HG03460 (cell line): ENCODE results near the gene ZMYND10.

Experiments used
- ATAC-seq: cut with Tn5 transposase; IDR thresholded peaks from one replicate; pipeline ENCODE4 v1.9.1; 2021; ENCODE audit not compliant: unreplicated experiment

The ZMYND10 gene

DNA sequence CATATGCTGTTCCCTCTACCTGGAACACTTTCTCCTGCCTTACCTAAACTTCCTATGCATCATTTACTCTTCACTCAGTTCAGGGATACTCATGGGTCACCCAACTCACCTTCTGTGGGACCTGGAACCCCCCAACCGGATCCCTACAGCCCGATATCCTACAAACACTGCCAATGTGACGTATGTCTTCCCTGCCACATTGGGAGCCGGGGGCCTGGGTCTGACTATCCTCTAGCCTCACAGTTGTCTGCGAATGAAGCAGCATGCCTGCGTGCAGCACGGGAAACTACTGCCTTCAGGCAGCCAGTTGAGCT lies 4.6 kb upstream of the ZMYND10 start:
- no peak for ATAC-seq

DNA sequence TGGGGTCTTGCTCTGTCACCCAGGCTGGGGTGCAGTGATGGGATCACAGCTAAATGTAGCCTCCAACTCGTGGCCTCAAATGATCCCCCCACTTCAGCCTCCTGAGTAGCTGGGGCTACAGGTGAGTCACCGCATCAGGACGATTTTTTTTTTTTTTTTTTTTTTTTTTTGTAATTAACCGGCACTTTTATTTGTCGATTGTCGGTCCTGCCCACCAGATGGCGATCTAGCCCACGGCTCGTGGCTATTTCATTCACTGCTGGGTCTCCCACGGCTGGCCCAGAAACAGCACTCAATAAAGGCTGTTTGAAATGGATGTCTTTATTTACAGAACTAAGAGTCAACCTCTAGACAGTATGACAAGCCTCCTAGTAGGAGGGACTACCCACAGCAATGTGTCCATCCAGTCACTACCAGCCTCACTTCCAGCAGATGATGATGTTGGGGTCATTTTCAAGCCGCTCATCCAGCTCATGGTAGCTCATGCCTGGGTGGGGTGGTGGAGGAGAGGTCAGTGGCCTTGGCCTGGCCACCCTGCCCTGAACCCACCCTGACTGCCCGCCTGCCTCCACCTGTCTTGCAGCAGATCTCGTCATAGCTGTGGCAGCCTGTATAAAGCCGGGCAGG lies 1.8 kb upstream of the ZMYND10 start:
- ATAC-seq: no peak

DNA sequence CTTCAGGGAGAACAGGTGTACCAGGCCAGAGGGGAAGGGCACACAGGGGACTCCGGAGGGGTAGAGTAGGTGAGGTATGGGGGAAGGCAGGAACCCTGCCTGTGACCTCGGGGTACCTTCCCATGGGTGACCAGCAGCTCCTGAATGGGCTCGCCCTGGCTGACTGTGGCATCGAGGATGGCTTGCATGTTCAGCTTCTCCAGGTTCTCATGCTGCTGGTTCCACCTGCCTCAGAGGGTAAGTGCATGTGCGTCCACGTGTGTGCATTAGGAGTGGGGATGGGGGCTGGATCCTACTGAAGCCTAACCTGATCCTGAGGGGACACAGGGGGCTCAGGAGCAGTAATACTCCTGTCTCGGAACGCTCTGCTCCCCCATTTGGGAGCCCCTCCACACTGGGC lies 524 bp downstream of the ZMYND10 start:
- no peak for ATAC-seq

DNA sequence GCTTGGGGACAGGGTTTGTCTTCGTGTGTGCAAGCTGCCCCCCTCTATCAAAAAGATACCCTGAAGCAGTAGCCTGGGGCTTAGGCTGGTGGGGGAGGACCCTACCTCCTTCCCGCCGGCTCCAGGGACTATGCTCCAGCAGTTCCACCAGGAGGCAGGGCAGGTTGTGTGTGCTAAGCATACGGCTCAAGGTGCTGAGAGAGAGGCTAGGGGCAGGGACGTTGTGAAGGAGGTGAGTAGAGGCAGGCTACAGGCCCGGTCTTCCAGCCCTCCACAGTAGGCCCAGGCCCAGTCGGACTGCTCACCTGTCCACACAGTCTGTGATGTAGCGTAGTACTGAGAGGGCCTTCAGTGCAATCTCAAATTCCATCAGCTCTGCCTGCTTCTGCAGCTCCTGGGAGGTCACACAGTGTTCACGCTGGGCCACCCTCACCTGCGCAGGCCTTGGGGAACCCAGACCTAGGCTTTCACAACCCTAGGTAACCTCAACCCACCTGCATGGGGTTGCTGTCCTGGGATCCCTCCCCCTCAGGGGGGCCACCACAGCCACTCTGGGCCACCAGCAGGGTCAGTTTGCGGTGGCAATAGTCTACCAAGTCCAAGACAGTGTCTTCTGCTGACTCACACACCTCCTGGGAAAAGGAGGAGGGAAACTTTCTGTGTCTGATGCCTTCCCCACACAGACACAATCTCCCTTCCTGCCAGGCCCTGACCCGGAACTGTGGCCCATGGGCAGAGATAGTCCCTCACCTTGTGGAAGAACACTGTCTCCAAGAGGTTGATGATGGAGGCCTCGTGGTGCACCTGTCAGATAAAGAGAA lies 2.5 kb downstream of the ZMYND10 start:
- ATAC-seq: no peak

DNA sequence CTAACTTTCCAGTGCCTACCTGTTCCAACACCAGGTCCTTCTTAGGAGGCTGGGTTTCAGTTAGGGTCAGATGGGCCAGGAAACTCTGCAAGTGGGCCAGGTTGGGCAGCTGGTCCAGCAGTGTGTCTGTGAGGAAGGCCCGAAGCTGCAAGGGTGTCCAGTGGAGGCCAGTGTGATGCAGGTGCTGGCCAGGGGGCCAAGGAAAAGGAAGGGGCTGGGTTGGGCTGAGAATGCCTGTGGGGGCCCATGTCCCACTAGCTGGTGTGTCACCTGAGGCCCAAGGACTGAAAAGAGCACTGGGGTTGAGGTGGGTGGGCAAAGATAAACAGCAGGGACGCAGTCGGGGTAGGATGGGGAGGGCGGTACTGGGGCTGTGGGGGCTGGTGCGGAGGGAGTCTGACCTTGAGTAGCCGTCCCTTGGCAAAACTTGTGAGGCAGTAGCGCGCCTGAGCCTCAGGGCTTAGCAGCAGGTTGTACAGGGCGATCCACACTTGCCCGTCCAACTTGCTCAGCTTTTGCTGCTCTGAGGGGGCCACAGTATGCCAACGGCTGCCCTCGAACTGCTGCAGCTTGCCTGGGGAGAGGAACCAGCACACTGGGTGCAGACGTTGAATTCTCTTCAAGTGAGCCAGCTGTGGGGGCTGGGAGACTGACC lies 3.4 kb downstream of the ZMYND10 start:
- no peak for ATAC-seq

DNA sequence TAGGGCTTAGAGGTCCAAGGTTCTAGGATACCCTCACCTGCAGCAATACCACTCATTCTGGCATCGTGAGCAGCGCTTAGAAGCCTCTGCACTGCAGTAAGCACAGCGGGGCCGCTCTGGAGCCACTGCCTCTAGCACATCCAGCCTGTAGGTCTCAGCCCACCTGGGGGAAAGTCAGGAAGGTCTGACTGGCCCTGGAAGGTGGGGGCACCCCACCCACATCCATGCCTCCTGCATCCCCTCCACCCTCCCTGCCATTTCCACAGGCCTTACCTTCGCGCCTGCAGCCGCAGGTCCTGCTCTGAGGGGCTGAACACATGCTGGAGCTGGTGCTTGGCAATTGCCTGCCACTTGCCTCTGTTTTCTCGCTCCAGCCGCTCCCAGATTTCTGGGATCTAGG lies 4.0 kb downstream of the ZMYND10 start:
- ATAC-seq: no peak

DNA sequence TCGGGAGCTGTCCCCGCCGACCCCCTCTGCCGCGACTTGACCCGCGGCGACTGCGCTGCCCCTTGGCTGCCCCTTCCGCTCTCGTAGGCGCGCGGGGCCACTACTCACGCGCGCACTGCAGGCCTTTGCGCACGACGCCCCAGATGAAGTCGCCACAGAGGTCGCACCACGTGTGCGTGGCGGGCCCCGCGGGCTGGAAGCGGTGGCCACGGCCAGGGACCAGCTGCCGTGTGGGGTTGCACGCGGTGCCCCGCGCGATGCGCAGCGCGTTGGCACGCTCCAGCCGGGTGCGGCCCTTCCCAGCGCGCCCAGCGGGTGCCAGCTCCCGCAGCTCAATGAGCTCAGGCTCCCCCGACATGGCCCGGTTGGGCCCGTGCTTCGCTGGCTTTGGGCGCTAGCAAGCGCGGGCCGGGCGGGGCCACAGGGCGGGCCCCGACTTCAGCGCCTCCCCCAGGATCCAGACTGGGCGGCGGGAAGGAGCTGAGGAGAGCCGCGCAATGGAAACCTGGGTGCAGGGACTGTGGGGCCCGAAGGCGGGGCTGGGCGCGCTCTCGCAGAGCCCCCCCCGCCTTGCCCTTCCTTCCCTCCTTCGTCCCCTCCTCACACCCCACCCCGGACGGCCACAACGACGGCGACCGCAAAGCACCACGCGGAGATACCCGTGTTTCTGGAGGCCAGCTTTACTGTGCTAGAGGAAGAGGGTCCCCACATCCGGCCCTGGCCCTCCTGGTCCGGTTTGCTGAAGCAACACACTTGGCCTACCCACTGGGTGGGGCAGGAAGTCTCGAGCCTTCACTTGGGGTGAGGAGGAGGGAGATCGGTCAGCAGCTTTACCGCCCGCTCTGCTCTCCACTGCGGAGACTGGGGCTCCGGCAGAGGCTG lies 4.8 kb downstream of the ZMYND10 start, which contains the start of gene RASSF1:
TSS of gene RASSF1 (minus strand) at position 389 of the 882 bp plus-strand sequence. CDS start at position 358, 31 bp downstream.
- no peak for ATAC-seq

DNA sequence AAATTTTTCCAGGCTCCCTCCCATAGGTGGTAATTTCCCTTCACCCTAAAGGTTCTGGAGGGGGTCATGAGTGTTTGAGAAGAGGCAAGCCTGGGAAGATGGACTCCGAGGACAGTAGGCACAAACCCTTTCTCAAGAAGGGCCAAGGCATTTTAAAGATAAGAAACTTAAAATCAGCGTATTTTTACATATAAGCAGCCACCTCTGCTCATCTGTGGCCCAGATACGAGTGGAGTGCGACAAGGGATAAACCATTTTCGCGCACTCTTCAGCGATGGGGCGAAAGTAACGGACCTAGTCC lies 5.4 kb downstream of the ZMYND10 start:
- ATAC-seq: no peak

DNA sequence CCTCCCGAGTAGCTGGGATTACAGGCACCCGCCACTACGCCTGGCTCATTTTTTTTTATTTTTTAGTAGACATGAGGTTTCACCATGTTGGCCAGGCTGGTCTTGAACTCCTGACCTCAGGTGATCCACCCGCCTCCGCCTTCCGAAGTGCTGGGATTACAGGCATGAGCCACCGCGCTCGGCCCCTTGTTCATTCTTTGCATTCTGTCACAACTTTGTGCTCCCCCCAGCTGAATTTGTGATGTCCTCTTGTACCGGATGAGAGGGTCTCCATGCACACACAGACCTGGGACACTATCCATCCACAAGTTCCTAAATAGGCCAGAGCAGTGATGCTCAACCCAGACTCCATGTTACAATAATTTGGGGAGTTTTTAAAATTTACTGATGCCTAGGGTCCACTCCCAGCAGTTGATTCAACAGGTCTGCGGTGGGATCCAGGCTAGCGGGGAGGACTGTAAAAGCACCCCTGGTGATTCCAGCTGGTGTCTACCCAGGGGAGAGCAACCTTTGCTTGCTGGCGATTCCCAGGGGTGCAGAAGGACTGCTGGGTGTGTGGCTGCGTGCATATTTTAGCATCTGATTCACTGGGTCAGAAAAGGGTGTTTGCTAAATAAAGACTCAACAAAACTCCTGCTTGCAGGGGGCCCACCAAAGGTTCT lies 5.9 kb downstream of the ZMYND10 start:
- ATAC-seq: no peak

DNA sequence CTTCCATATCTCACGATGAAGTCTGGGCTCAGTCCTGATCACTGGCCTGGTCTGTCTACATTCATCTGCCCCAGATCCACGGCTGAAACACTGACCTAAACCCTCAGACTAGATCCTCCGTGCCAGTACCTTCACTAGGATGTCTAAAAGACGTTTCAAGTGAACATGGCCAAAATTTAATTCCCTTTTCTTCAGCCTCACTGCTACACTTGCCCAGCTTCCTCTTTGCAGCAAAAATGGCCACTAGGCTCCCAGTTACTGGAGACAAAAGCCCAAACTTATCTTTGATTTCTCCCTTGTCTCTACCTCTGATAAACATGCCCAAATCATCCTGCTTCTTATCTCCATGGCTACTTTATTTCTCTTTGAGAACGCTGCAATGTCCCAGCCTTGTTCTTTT lies 6.6 kb downstream of the ZMYND10 start:
- no peak for ATAC-seq

DNA sequence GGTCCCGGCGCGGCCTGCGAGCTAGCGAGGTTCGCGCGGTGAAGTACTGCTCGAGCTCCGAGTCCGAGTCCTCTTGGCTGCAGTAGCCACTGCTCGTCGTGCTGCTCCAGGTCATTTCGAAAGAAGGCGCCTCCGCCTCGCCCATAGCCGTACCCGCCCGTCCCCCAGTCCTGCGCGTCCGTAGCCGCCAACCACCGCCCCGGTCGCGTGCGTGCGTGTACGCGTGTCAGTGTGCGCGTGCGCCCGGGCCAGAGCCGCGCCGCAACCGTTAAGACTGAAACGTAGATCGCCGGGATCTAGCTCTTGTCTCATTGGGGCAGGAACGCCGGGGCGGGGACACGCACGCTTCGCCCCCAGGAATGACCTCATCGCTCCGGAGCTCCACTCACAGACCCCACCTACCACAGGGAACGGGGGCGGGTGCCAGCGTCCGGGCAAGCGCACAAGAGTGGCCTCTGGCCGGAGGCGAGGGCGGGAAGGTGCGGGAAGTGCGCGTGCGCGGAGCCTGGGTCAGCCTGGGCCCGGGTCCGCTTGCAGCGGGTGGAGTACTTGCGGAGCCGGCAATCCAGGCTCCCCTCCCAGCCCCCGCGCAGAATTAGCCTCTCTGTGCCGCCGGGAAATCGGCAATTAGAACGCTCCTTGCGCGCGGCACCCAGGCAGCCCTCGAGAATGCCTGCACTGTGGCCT lies 8.2 kb downstream of the ZMYND10 start:
- peak; percentile 66 for ATAC-seq

DNA sequence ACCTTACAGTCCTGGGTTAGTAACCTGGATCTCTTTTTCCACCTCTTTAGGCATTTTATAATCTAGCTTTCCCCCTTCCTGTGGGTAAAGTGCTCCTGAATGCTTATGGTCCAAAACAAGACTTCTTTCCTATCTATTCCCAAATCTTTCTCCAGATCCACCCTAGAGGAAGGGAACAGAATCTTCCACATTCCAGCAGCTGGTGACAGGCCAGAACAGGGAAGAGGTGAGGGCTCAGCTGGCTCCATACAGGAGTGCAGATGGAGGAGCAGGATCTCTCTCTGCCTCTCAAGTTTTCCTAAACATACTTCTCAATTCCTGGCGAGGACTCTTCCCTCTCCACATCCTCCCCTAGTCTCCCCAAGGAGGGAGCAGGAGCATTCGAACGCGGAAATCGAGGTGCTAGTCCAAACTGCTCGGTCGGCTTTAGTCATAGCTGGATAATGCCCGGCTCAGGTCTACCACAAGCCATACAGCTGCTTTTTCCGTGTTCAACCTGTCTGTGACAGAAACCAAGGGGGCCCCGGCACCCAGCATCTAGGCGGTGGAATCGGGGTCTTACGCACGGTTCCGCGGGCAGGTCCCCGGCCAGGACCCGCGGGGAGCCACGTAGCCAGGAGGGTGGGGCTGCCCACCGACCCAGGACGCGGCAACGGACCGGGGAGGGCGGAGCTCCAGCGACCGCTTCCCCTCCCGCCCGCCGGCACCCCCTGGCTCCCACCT lies 8.9 kb downstream of the ZMYND10 start:
- peak; percentile 30 for ATAC-seq

DNA sequence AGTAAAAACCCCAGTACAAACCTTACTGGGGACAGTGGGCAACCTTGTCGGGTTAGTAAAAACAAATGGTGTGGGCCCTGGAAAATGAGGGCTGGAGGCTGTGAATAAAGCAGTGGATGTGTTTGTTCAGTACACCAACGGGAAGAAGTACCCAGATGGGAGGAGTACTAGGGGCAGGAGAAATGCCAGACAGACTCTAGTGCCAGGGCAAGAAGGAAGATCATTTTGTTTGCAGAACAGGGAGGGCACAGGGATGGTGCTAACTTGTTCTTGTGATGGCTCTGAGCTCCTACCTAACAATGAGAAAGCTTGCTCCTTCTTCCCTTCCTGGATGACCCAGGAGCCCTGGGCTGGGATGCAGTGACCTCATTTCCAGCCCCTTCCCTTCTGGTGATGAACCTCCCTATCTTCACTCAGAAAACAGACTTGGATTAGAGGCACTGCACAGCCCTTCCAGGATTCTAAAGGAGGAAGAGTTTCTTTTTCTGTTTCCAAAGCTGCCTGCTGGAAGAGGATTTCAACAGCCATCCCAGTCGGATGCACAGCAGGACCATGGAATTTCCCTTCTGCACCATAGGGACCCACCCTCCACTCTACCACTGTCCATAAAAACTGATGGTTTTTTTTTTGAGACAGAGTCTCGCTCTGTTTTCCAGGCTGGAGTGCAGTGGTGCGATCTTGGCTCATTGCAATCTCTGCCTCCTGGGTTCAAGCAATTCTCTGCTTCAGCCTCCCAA lies 11.0 kb downstream of the ZMYND10 start:
- no peak for ATAC-seq

DNA sequence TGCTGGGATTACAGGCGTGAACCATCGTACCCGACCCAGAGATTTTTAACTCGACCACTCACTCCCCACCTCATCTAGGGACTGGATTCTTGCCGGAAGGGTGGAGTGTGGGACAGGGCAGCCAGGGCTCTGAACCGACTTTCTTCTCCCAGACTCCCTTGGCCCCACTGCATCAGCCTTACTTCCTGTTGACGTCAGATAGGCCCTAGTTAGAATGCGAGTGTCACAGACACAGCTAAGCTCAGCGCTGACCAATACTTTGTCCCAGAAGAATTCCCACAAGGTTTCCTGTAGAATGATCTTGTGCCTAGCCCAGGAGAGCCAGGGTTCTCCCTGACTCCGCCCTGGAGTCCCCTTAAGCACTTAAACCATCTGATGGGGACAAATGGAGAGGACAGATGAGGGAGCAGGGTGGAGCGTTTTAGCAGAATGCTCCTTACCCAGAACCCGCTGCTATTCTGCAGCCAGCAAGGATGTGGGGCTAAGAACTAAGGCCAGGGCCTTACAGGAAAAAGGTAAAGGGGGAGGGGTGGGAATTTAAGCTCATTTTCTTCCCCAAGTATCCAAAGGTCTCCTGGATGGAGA lies 11.7 kb downstream of the ZMYND10 start:
- ATAC-seq: no peak

DNA sequence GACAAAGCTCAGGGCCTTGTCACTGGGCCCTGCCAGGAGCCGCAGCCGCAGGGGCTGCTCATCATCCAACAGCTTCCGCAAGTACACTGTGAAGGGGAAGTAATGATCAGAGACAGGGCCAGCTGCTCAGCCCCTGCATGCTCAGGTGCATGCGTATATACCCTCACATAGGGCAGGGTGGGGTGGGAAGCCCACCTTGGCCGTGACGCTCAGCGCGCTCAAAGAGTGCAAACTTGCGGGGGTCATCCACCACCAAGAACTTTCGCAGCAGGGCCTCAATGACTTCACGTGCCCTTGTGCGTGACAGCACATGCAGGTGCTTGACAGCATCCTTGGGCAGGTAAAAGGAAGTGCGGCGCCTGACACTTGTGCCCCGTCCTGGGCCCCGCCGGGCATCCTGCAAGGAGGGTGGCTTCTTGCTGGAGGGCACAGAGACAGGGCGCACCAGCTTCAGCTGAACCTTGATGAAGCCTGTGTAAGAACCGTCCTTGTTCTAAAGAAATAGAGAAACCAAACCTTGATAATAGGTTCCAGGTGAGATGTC lies 14.1 kb downstream of the ZMYND10 start:
- no peak for ATAC-seq

DNA sequence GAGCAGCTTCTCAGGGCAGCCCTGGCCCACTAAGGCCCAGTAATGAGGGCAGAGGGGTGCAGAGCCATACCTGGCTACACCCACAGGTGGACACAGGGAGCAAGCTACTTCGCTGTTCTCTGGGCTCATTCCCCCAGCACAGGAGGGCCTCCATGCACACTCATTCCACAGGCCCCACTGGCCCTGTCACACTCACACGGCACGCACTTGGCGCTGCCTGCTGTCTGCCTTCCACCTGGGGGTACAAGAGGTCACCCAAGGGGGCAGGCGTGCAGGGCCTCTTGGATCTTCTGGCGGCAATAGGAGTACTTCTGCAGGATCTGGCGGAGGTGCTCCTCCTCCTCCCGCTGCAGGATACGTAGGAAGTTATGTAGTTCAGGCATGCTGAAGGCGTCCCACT lies 15.2 kb downstream of the ZMYND10 start:
- ATAC-seq: no peak

DNA sequence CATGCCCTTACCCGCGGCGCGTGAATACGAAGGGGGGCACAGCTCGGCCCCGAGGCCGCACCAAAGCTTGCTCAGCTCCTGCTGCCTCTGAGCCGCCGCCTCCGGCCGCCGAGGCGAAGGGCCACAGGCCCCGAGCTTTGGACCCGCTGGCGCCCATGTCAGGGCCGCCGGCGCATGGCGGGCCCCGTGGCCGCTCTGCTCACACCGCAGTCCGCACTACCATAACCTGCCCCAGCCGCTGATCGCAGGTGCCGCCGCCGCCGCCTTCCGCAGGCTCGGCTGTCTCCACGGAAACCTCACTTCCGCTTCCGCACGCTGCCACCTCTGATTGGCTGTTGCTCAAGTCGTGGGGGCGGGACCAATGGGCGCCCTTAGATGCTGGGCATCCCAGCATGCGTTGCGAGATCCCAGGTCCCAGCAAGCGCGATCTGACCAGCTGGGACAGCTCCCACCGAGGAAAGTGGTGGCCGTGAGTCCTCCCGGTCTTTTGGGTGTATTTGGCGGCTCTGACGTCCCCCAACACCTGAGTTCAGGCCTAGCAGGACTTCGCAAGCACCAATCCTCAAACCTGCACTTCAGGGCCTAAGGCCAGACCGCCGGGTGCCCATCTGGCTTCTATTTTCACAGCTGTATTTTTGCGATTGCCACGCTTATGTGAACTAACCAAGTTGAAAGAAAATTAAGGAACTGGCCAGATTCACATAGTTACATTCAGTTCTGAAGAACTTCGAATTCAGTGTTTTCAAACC lies 17.4 kb downstream of the ZMYND10 start, which contains the start of gene TUSC2:
TSS of gene TUSC2 (minus strand) at position 281 of the 749 bp plus-strand sequence. CDS start at position 157, 124 bp downstream.
- ATAC-seq: peak; percentile 80
